ENCODE measurements around the gene KRTAP24-1. TPM values are rescaled to one million over a fixed set of nuclear protein-coding genes. Genes with fewer than 3 reads are reported as not detected.

Gene KRTAP24-1
- total and polyA plus RNA-seq, 4 donors = not detected

GRCh38 chr21:30255679-30256078 is 27.1 kb downstream of the KRTAP24-1 start (continued):
- no peak for TF ChIP-seq ATF3 (IDR thresholded peaks at IDR 0.05)
- TF ChIP-seq HNF4G (IDR thresholded peaks at IDR 0.05) = no peak
- TF ChIP-seq TAF1 (conservative IDR thresholded peaks at IDR 0.05) = no peak
- no peak for TF ChIP-seq RAD21 (IDR thresholded peaks at IDR 0.05)

GRCh38 chr21:30251781-30252180 is 31.0 kb downstream of the KRTAP24-1 start:
- H3K36me3 ChIP-seq (ENCODE audit: control insufficient read depth in 4 of 4, insufficient read depth in 3 of 4, low read depth in 1 of 4, low read length in 3 of 4) = no peaks in the 10 kb centered on the region
- no peak overlapping the region for H3K27ac ChIP-seq (ENCODE audit: low read depth in 1 of 2, low read length in 2 of 2)

GRCh38 chr21:30249936-30250335 is 32.8 kb downstream of the KRTAP24-1 start:
- H3K4me3 ChIP-seq (ENCODE audit: low read depth in 1 of 3, low read length in 3 of 3) = no peak overlapping the region
- no peak overlapping the region for H3K27ac ChIP-seq (ENCODE audit: low read depth in 1 of 2, low read length in 2 of 2)
- TF ChIP-seq GABPA (IDR thresholded peaks at IDR 0.05 in 1 of 2, conservative IDR thresholded peaks at IDR 0.05 in 1 of 2) (no peak), FOXA2 (IDR thresholded peaks at IDR 0.05) (no peak), HNF4A (conservative IDR thresholded peaks at IDR 0.05) (no peak), JUND (IDR thresholded peaks at IDR 0.05) (no peak)
- H3K36me3 ChIP-seq (ENCODE audit: control insufficient read depth in 4 of 4, insufficient read depth in 3 of 4, low read depth in 1 of 4, low read length in 3 of 4) = no peaks in the 10 kb centered on the region
- 43% methylated on average over 3 of the region's 3 CpGs for WGBS
- no peak for DNase-seq (ENCODE audit: low spot score)
- no peaks in the 10 kb centered on the region for H3K9me3 ChIP-seq (ENCODE audit: control insufficient read depth in 4 of 4, low read length in 3 of 4)
- no peaks in the 10 kb centered on the region for H3K4me1 ChIP-seq (ENCODE audit: control insufficient read depth in 4 of 4, insufficient read depth in 4 of 4, low read length in 3 of 4)
- no peak overlapping the region for H3K9ac ChIP-seq (ENCODE audit: low read depth in 1 of 2, low read length in 2 of 2)
- peaks cover 0 to 5% (median 0%) of the 10 kb centered on the region in 4 donors for H3K27me3 ChIP-seq (ENCODE audit: control insufficient read depth in 4 of 4, insufficient read depth in 4 of 4, low read length in 3 of 4)

More at GRCh38 chr21:30251781-30252180, 31.0 kb downstream of the KRTAP24-1 start:
- Histone ChIP-seq H3K4me3 (ENCODE audit: low read depth in 1 of 3, low read length in 3 of 3) (no peak overlapping the region), H3K4me1 (ENCODE audit: control insufficient read depth in 4 of 4, insufficient read depth in 4 of 4, low read length in 3 of 4) (no peaks in the 10 kb centered on the region), H3K9me3 (ENCODE audit: control insufficient read depth in 4 of 4, low read length in 3 of 4) (no peaks in the 10 kb centered on the region), H3K9ac (ENCODE audit: low read depth in 1 of 2, low read length in 2 of 2) (no peak overlapping the region), H3K27me3 (ENCODE audit: control insufficient read depth in 4 of 4, insufficient read depth in 4 of 4, low read length in 3 of 4) (peaks cover 0 to 3% (median 0%) of the 10 kb centered on the region in 4 donors)
- 74% methylated on average over 1 of the region's 1 CpG for WGBS
- no peak for DNase-seq (ENCODE audit: low spot score)
- no peak for TF ChIP-seq RXRA (IDR thresholded peaks at IDR 0.05)
- no peak for TF ChIP-seq JUND (IDR thresholded peaks at IDR 0.05)
- TF ChIP-seq HNF4A (conservative IDR thresholded peaks at IDR 0.05) = no peak
- no peak for TF ChIP-seq EGR1 (IDR thresholded peaks at IDR 0.05; ENCODE audit: low read depth in 2 of 2)
- TF ChIP-seq FOXA1 (IDR thresholded peaks at IDR 0.05) = no peak
- TF ChIP-seq NR2F2 (IDR thresholded peaks at IDR 0.05) = no peak
- no peak for TF ChIP-seq TAF1 (conservative IDR thresholded peaks at IDR 0.05)
- no peak for TF ChIP-seq CTCF (IDR thresholded peaks at IDR 0.05; ENCODE audit: low read depth, low read length, missing input control)
- TF ChIP-seq RAD21 (IDR thresholded peaks at IDR 0.05) = no peak
- TF ChIP-seq ZBTB33 (IDR thresholded peaks at IDR 0.05) = no peak
- TF ChIP-seq FOXA2 (IDR thresholded peaks at IDR 0.05) = no peak
- no peak for TF ChIP-seq SP1 (IDR thresholded peaks at IDR 0.05)
- TF ChIP-seq YY1 (IDR thresholded peaks at IDR 0.05) = no peak
- no peak for TF ChIP-seq ATF3 (IDR thresholded peaks at IDR 0.05)

All from liver (tissue), 9 donors.